ENCODE results near the gene BIN1. TPM values are rescaled to one million over a fixed set of nuclear protein-coding genes. Genes with fewer than 3 reads are reported as not detected.

Gene BIN1
- total RNA-seq, 1 experiment from 2014 or later, result 31.8 TPM

DNA sequence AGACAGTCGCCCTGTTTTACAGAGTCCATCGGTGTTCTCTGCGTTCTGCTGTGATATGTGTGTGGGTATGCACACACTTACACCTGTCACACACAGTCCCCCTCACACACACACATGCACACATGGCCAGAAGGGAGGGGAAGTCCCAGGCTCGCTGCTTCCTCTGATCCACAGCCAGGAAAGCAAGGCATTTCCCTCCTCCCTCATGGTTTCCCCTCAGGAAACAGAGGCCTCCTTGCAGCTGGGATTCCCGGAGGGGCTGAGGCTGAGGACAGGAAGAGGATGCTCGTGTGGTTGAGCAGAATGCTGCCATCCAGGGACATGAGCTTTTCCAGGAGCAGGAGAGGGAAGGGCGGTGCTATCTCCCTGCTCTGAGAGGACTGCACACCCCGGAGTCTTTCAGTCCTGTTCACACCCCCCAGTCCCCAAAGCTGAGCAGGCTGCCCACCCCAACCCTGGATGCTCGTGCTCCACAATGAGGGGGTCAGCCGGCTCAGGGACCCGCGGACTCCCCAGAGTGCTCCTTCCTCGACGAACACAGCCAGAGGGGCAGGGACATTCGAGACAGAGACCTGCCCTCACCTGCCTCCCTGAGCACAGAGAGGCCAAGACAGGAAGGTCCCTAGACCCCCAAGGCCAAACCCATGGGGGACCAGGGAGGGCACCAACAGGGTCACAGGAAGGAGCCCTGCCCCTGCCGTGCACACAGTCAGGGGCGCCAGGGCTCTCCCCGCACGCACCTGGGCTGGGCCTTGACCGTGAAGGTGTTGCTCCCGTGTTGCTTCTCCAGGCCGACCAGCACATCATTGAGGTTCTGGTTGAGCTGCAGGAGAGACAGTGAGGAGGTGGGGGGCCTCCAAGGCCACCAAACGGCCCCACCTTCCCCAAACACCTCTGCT, 45.3 kb downstream of the BIN1 start:
- no TSS peak for BruUV-seq (replicated peaks)
- RAD21 ChIA-PET (ENCODE audit: low non-redundant PET in 1 of 2, low total read pairs in 2 of 2, uncharacterized antibody in 2 of 2, unreplicated experiment in 2 of 2), result no interaction called here
- H3K27ac ChIP-seq (ENCODE audit: low read depth, low read length), result no peak overlapping the region
- TF ChIP-seq, protein P1, sequence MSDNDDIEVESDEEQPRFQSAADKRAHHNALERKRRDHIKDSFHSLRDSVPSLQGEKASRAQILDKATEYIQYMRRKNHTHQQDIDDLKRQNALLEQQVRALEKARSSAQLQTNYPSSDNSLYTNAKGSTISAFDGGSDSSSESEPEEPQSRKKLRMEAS (IDR thresholded peaks at IDR 0.05), result no peak
- TF ChIP-seq TCF7L2 (IDR thresholded peaks at IDR 0.05; ENCODE audit: borderline replicate concordance, extremely low read depth, insufficient read depth, insufficient read length) (no peak), SIN3A (IDR thresholded peaks at IDR 0.05; ENCODE audit: low read depth) (no peak), EZH2phosphoT487 (IDR thresholded peaks at IDR 0.05; ENCODE audit: borderline replicate concordance) (no peak), RAD21 (IDR thresholded peaks at IDR 0.05; ENCODE audit: low read depth) (no peak), EZH2 (IDR thresholded peaks at IDR 0.05) (no peak), ELF1 (IDR thresholded peaks at IDR 0.05; ENCODE audit: borderline replicate concordance, low read depth) (no peak), ZFX (IDR thresholded peaks at IDR 0.05) (no peak), ZNF274 (IDR thresholded peaks at IDR 0.05; ENCODE audit: low read depth, low read length) (no peak), EGR1 (IDR thresholded peaks at IDR 0.05; ENCODE audit: low read depth) (no peak), SRF (IDR thresholded peaks at IDR 0.05; ENCODE audit: low read depth) (no peak), JUND (IDR thresholded peaks at IDR 0.05) (no peak)
- peaks cover 20 to 43% of the 10 kb centered on the region in 2 experiments for H3K4me1 ChIP-seq (ENCODE audit: control insufficient read depth in 1 of 2, insufficient read depth in 2 of 2, low read length in 2 of 2)
- H3K4me3 ChIP-seq (replicated peaks in 1 of 2; ENCODE audit: low read depth in 1 of 2, low read length in 2 of 2), result no peak overlapping the region
- H3K79me2 ChIP-seq (ENCODE audit: insufficient read depth, low read length), result no peaks in the 10 kb centered on the region
- DNase-seq (ENCODE audit: low read depth, low spot score), result no peak
- H3K9ac ChIP-seq (ENCODE audit: low read length), result no peak overlapping the region
- H2AFZ ChIP-seq (ENCODE audit: low read depth, low read length, poor library complexity, severe bottlenecking), result no peak overlapping the region
- H3K4me2 ChIP-seq (ENCODE audit: low read length), result no peak overlapping the region
- intact Hi-C loops (cut with micrococcal nuclease), result loop anchor here (5.0 kb wide), 1 partner anchor 326 kb away; the partner anchor contains the start of gene MAP3K2
- no peaks in the 10 kb centered on the region for H3K9me3 ChIP-seq (ENCODE audit: control insufficient read depth in 1 of 2, insufficient read depth in 1 of 2, low read depth in 1 of 2, low read length in 2 of 2)
- POLR2A ChIA-PET, result no interaction called here
- CTCF ChIA-PET, result no interaction called here
- no peaks in the 10 kb centered on the region for H4K20me1 ChIP-seq (ENCODE audit: insufficient read depth)
- no peaks in the 10 kb centered on the region for H3K9me2 ChIP-seq (ENCODE audit: insufficient read depth)
- ATAC-seq, result no peak
- H3K27me3 ChIP-seq (ENCODE audit: insufficient read depth, low read length), result no peaks in the 10 kb centered on the region
- no peaks in the 10 kb centered on the region; a peak in 1 of 4 replicates for H3K36me3 ChIP-seq (ENCODE audit: control insufficient read depth in 1 of 2, insufficient read depth in 2 of 2, low read length in 2 of 2)
